ENCODE results near the gene KCNH2. TPM values are rescaled to one million over a fixed set of nuclear protein-coding genes. Genes with fewer than 3 reads are reported as not detected.

The KCNH2 gene
- total and polyA plus RNA-seq, 8 donors, result 4.0 to 77.7 (median 7.3) TPM

DNA sequence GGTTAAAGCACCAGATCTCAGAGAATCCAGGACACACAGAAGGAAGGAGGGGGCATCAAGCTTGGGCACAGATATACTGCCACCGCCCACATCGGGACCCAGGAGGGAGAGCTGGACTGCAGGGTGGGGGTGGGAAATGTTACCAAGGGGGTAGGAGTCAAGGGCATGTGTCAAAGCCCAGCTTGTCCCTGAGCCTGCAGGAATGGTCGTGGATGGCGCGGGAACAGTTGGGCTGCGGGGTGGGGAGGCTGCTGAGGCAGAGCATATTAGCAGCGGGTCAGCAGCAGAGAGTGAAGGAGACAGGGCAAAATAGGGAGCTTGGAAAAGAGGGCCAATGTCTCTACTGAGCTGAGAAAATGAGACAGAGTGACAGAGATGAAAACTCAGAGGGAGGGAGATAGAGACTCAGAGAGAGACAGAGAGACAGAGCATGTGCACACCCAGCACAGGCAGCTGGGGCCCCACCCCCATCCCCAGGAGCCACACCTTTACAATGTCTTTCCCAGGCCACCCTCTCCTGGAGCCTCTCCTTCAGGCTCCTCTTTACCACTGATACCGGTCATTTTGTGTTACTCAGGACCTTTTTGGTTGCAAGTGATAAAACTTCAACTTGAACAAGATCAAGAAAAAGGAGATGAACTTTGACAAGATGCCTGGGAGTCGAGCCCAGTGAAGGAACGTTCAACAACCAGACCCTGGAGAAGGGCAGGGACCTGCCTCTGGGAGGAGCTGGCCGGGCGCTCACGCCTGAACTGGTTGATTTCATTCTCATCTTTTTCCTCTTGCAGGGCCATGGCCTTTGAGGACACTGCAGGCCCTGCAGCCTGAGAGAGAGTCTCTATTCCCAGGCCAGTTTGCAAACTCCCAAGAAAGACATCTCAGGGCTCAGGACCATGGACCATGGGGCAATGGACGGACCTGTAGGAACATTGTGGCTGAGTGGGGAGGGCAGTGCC, 75.8 kb downstream of the KCNH2 start:
- Histone ChIP-seq H3K27me3 (peaks cover 0 to 38% (median 3%) of the 10 kb centered on the region in 3 donors), H3K4me1 (peaks cover 5 to 44% (median 22%) of the 10 kb centered on the region in 4 donors), H3K4me3 (no peak overlapping the region), H3K36me3 (no peaks in the 10 kb centered on the region), H3K9me3 (no peaks in the 10 kb centered on the region), H3K27ac (peak overlapping the region in 3 of 5 donors; percentile 18 to 38 (median 20))
- 67 to 79% (median 72%) methylated on average over 14 of the region's 14 CpGs for WGBS, 5 donors
- TF ChIP-seq POLR2A (IDR thresholded peaks at IDR 0.05) (no peak), POLR2AphosphoS5 (IDR thresholded peaks at IDR 0.05) (no peak), EP300 (IDR thresholded peaks at IDR 0.05) (no peak)
- TF ChIP-seq, protein P1, sequence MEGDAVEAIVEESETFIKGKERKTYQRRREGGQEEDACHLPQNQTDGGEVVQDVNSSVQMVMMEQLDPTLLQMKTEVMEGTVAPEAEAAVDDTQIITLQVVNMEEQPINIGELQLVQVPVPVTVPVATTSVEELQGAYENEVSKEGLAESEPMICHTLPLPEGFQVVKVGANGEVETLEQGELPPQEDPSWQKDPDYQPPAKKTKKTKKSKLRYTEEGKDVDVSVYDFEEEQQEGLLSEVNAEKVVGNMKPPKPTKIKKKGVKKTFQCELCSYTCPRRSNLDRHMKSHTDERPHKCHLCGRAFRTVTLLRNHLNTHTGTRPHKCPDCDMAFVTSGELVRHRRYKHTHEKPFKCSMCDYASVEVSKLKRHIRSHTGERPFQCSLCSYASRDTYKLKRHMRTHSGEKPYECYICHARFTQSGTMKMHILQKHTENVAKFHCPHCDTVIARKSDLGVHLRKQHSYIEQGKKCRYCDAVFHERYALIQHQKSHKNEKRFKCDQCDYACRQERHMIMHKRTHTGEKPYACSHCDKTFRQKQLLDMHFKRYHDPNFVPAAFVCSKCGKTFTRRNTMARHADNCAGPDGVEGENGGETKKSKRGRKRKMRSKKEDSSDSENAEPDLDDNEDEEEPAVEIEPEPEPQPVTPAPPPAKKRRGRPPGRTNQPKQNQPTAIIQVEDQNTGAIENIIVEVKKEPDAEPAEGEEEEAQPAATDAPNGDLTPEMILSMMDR (IDR thresholded peaks at IDR 0.05), result no peak
- intact Hi-C loops (cut with DNase I; ENCODE audit: low total_unique reads), result no loop called here
- no peak for DNase-seq

- Histone ChIP-seq H3K27me3 (peaks cover 0 to 47% (median 10%) of the 10 kb centered on the region in 3 donors), H3K4me1 (peaks cover 5 to 44% (median 22%) of the 10 kb centered on the region in 4 donors), H3K27ac (peak overlapping the region in 1 of 5 donors; percentile 18), H3K4me3 (no peak overlapping the region), H3K36me3 (no peaks in the 10 kb centered on the region), H3K9me3 (no peaks in the 10 kb centered on the region)
- TF ChIP-seq POLR2AphosphoS5 (IDR thresholded peaks at IDR 0.05) (no peak), EP300 (IDR thresholded peaks at IDR 0.05) (no peak), POLR2A (IDR thresholded peaks at IDR 0.05) (no peak)
- TF ChIP-seq, protein P1 (IDR thresholded peaks at IDR 0.05), result no peak
- peak in 1 of 2 donors; percentile 69 for DNase-seq
- 32 to 44% (median 36%) methylated on average over 15 of the region's 15 CpGs for WGBS, 5 donors
- intact Hi-C loops (cut with DNase I; ENCODE audit: low total_unique reads), result no loop called here
These were observed 76.7 kb downstream of the KCNH2 start for GRCh38 chr7:150901160-150902035.

GRCh38 chr7:150900675-150901074, 77.4 kb downstream of the KCNH2 start:
- Histone ChIP-seq H3K36me3 (no peaks in the 10 kb centered on the region), H3K4me1 (peaks cover 5 to 44% (median 22%) of the 10 kb centered on the region in 4 donors), H3K4me3 (no peak overlapping the region), H3K27me3 (peaks cover 0 to 53% (median 10%) of the 10 kb centered on the region in 3 donors), H3K27ac (no peak overlapping the region), H3K9me3 (no peaks in the 10 kb centered on the region)
- DNase-seq, result no peak
- TF ChIP-seq POLR2AphosphoS5 (IDR thresholded peaks at IDR 0.05) (no peak), EP300 (IDR thresholded peaks at IDR 0.05) (no peak), POLR2A (IDR thresholded peaks at IDR 0.05) (no peak)
- TF ChIP-seq, protein P1 (IDR thresholded peaks at IDR 0.05), result no peak
- intact Hi-C loops (cut with DNase I; ENCODE audit: low total_unique reads), result no loop called here
- 73 to 85% (median 80%) methylated on average over 8 of the region's 8 CpGs for WGBS, 5 donors

Measured in stomach (tissue), 9 donors.